Measurements from ENCODE around the gene PCDHGA12.
"Not testable (repeated sequence)": the region's sequence is repeated elsewhere in the genome, so short reads cannot be mapped to it uniquely, and the experiment has no call there.

Gene PCDHGA12

DNA sequence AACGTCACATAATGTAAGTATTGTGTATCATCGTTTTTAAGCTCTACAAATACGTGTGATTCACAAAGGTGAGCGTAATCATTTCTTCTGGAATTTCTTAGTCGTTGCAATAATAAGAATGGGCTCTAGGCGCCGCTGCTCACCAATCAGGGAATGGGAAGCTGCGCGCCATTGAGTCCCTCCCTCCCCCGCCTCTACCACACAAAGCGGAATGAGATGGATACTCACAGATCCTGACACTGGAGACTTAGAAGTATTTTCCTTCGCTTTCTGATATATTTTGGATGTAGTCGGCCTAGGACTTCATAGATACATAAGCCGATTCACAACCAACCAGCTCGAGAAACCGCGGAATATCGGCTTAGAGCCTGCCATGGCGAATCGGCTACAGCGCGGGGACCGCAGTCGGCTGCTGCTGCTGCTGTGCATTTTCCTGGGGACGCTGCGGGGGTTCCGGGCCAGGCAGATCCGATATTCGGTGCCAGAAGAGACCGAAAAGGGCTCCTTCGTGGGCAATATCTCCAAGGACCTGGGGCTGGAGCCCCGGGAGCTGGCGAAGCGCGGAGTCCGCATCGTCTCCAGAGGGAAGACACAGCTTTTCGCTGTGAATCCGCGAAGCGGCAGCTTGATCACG lies 9.3 kb upstream of the PCDHGA12 start, which contains the start of gene PCDHGA11:
Gene PCDHGA11, plus strand, starts transcription at position 197 of the 634 bp plus-strand sequence. Its CDS starts 177 bp downstream, at position 374.
- Histone ChIP-seq H3K36me3 (ENCODE audit: control insufficient read depth in 5 of 5, insufficient read depth in 5 of 5, low read length in 5 of 5) (no peaks in the 10 kb centered on the region), H3K27ac (ENCODE audit: low read depth, low read length) (no peak within 1 kb of the TSS), H3K9me3 (ENCODE audit: control insufficient read depth in 5 of 5, low read length in 5 of 5) (peaks cover 42 to 77% (median 71%) of the 10 kb centered on the region in 5 donors), H3K4me1 (ENCODE audit: control insufficient read depth in 5 of 5, insufficient read depth in 5 of 5, low read length in 5 of 5) (peaks cover 0 to 34% (median 14%) of the 10 kb centered on the region in 5 donors), H3K9ac (ENCODE audit: low read length in 5 of 5) (peak within 1 kb of the TSS in 2 of 5 donors; percentile 1 to 5), H3K4me3 (ENCODE audit: low read depth in 1 of 5, low read length in 5 of 5) (peak within 1 kb of the TSS; percentile 45 to 68 (median 66)), H3K27me3 (ENCODE audit: control insufficient read depth in 5 of 5, insufficient read depth in 4 of 5, low read length in 5 of 5) (peaks cover 0 to 10% (median 6%) of the 10 kb centered on the region in 5 donors)

DNA sequence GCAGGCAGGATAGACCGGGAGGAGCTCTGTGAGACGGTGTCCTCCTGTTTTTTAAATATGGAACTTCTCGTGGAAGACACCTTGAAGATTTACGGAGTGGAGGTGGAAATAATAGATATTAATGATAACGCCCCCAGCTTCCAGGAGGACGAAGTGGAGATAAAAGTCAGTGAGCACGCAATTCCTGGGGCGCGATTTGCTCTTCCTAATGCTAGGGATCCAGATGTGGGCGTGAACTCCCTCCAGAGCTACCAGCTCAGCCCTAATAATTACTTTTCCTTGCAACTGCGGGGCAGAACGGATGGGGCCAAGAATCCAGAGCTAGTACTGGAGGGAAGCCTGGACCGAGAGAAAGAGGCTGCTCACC lies 8.8 kb upstream of the PCDHGA12 start:
- H3K4me1 ChIP-seq (ENCODE audit: control insufficient read depth in 5 of 5, insufficient read depth in 5 of 5, low read length in 5 of 5): peaks cover 0 to 34% (median 14%) of the 10 kb centered on the region in 5 donors
- peaks cover 43 to 78% (median 76%) of the 10 kb centered on the region in 5 donors for H3K9me3 ChIP-seq (ENCODE audit: control insufficient read depth in 5 of 5, low read length in 5 of 5)
- H3K4me3 ChIP-seq (ENCODE audit: low read depth in 1 of 5, low read length in 5 of 5): peak overlapping the region; percentile 38 to 66 (median 58)
- H3K27me3 ChIP-seq (ENCODE audit: control insufficient read depth in 5 of 5, insufficient read depth in 4 of 5, low read length in 5 of 5): peaks cover 0 to 10% (median 6%) of the 10 kb centered on the region in 5 donors
- H3K9ac ChIP-seq (ENCODE audit: low read length in 5 of 5): peak overlapping the region in 1 of 5 donors; percentile 5
- no peak overlapping the region for H3K27ac ChIP-seq (ENCODE audit: low read depth, low read length)
- H3K36me3 ChIP-seq (ENCODE audit: control insufficient read depth in 5 of 5, insufficient read depth in 5 of 5, low read length in 5 of 5): no peaks in the 10 kb centered on the region

DNA sequence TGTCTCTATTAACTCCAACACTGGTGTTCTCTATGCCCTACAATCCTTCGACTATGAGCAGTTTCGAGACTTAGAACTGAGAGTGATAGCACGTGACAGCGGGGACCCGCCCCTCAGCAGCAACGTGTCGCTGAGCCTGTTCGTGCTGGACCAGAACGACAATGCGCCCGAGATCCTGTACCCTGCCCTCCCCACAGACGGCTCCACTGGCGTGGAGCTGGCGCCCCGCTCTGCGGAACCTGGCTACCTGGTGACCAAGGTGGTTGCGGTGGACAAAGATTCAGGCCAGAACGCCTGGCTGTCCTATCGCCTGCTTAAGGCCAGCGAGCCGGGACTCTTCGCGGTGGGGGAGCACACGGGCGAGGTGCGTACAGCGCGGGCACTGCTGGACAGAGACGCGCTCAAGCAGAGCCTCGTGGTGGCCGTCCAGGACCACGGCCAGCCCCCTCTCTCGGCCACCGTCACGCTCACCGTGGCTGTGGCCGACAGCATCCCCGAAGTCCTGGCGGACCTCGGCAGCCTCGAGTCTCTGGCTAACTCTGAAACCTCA lies 7.5 kb upstream of the PCDHGA12 start:
- H3K4me3 ChIP-seq (ENCODE audit: low read depth in 1 of 5, low read length in 5 of 5): peak overlapping the region in 4 of 5 donors; percentile 11 to 58 (median 33)

DNA sequence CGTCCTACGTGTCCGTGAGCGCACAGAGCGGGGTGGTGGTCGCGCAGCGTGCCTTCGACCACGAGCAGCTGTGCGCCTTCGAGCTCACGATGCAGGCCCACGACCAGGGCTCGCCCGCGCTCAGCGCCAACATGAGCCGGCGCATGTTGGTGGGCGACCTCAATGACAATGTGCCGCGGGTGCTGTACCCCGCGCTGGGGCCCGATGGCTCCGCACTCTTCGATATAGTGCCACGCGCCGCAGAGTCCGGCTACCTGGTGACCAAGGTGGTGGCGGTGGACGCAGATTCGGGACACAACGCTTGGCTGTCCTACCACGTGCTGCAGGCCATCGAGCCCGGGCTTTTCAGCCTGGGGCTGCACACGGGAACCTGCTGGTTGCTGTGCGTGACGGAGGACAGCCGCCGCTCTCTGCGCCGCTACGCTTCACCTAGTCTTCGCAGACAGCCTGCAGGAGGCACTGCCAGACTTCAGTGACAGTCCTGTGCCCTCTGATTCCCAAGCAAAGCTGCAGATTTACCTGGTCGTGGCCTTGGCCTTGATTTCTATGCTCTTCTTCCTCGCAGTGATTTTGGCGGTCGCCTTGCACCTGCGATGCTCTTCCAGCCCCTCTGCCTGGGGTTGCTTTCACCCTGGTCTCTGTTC lies 2.4 kb upstream of the PCDHGA12 start:
- H3K9ac ChIP-seq (ENCODE audit: low read length in 5 of 5): no peak overlapping the region
- H3K36me3 ChIP-seq (ENCODE audit: control insufficient read depth in 5 of 5, insufficient read depth in 5 of 5, low read length in 5 of 5): peaks cover 0 to 4% (median 0%) of the 10 kb centered on the region in 5 donors
- H3K27ac ChIP-seq (ENCODE audit: low read depth, low read length): no peak overlapping the region
- peaks cover 0 to 16% (median 13%) of the 10 kb centered on the region in 5 donors for H3K4me1 ChIP-seq (ENCODE audit: control insufficient read depth in 5 of 5, insufficient read depth in 5 of 5, low read length in 5 of 5)
- H3K4me3 ChIP-seq (ENCODE audit: low read depth in 1 of 5, low read length in 5 of 5): peak overlapping the region; percentile 11 to 56 (median 50)
- H3K27me3 ChIP-seq (ENCODE audit: control insufficient read depth in 5 of 5, insufficient read depth in 4 of 5, low read length in 5 of 5): peaks cover 0 to 12% (median 4%) of the 10 kb centered on the region in 5 donors
- peaks cover 35 to 78% (median 76%) of the 10 kb centered on the region in 5 donors for H3K9me3 ChIP-seq (ENCODE audit: control insufficient read depth in 5 of 5, low read length in 5 of 5)

More for the DNA sequence above, 7.5 kb upstream of the PCDHGA12 start:
- peaks cover 0 to 3% (median 0%) of the 10 kb centered on the region in 5 donors for H3K36me3 ChIP-seq (ENCODE audit: control insufficient read depth in 5 of 5, insufficient read depth in 5 of 5, low read length in 5 of 5)
- H3K9me3 ChIP-seq (ENCODE audit: control insufficient read depth in 5 of 5, low read length in 5 of 5): peaks cover 55 to 89% (median 85%) of the 10 kb centered on the region in 5 donors
- peaks cover 0 to 30% (median 13%) of the 10 kb centered on the region in 5 donors for H3K4me1 ChIP-seq (ENCODE audit: control insufficient read depth in 5 of 5, insufficient read depth in 5 of 5, low read length in 5 of 5)
- peaks cover 0 to 10% (median 6%) of the 10 kb centered on the region in 5 donors for H3K27me3 ChIP-seq (ENCODE audit: control insufficient read depth in 5 of 5, insufficient read depth in 4 of 5, low read length in 5 of 5)
- H3K9ac ChIP-seq (ENCODE audit: low read length in 5 of 5): no peak overlapping the region
- H3K27ac ChIP-seq (ENCODE audit: low read depth, low read length): no peak overlapping the region

DNA sequence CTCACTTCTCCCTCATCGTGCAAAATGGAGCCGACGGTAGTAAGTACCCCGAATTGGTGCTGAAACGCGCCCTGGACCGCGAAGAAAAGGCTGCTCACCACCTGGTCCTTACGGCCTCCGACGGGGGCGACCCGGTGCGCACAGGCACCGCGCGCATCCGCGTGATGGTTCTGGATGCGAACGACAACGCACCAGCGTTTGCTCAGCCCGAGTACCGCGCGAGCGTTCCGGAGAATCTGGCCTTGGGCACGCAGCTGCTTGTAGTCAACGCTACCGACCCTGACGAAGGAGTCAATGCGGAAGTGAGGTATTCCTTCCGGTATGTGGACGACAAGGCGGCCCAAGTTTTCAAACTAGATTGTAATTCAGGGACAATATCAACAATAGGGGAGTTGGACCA lies 979 bp downstream of the PCDHGA12 start:
- Histone ChIP-seq H3K4me1 (ENCODE audit: control insufficient read depth in 5 of 5, insufficient read depth in 5 of 5, low read length in 5 of 5) (peaks cover 0 to 16% (median 11%) of the 10 kb centered on the region in 5 donors), H3K9me3 (ENCODE audit: control insufficient read depth in 5 of 5, low read length in 5 of 5) (peaks cover 26 to 65% (median 61%) of the 10 kb centered on the region in 5 donors), H3K36me3 (ENCODE audit: control insufficient read depth in 5 of 5, insufficient read depth in 5 of 5, low read length in 5 of 5) (peaks cover 0 to 4% (median 0%) of the 10 kb centered on the region in 5 donors), H3K27me3 (ENCODE audit: control insufficient read depth in 5 of 5, insufficient read depth in 4 of 5, low read length in 5 of 5) (peaks cover 0 to 9% (median 0%) of the 10 kb centered on the region in 5 donors), H3K4me3 (ENCODE audit: low read depth in 1 of 5, low read length in 5 of 5) (peak overlapping the region; percentile 52 to 76 (median 58)), H3K27ac (ENCODE audit: low read depth, low read length) (no peak overlapping the region), H3K9ac (ENCODE audit: low read length in 5 of 5) (no peak overlapping the region)

DNA sequence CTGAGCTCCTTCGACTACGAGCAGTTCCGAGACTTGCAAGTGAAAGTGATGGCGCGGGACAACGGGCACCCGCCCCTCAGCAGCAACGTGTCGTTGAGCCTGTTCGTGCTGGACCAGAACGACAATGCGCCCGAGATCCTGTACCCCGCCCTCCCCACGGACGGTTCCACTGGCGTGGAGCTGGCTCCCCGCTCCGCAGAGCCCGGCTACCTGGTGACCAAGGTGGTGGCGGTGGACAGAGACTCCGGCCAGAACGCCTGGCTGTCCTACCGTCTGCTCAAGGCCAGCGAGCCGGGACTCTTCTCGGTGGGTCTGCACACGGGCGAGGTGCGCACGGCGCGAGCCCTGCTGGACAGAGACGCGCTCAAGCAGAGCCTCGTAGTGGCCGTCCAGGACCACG lies 2.0 kb downstream of the PCDHGA12 start:
- H3K4me3 ChIP-seq (ENCODE audit: low read depth in 1 of 5, low read length in 5 of 5): peak overlapping the region; percentile 8 to 76 (median 58)
- H3K9me3 ChIP-seq (ENCODE audit: control insufficient read depth in 5 of 5, low read length in 5 of 5): peaks cover 16 to 60% (median 54%) of the 10 kb centered on the region in 5 donors
- peaks cover 0 to 16% (median 11%) of the 10 kb centered on the region in 5 donors for H3K4me1 ChIP-seq (ENCODE audit: control insufficient read depth in 5 of 5, insufficient read depth in 5 of 5, low read length in 5 of 5)
- not testable (repeated sequence) for H3K27me3 ChIP-seq (ENCODE audit: control insufficient read depth in 5 of 5, insufficient read depth in 4 of 5, low read length in 5 of 5); H3K36me3 ChIP-seq (ENCODE audit: control insufficient read depth in 5 of 5, insufficient read depth in 5 of 5, low read length in 5 of 5); H3K9ac ChIP-seq (ENCODE audit: low read length in 5 of 5); H3K27ac ChIP-seq (ENCODE audit: low read depth, low read length)

DNA sequence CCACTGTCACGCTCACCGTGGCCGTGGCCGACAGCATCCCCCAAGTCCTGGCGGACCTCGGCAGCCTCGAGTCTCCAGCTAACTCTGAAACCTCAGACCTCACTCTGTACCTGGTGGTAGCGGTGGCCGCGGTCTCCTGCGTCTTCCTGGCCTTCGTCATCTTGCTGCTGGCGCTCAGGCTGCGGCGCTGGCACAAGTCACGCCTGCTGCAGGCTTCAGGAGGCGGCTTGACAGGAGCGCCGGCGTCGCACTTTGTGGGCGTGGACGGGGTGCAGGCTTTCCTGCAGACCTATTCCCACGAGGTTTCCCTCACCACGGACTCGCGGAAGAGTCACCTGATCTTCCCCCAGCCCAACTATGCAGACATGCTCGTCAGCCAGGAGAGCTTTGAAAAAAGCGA lies 2.4 kb downstream of the PCDHGA12 start:
- not testable (repeated sequence) for H3K36me3 ChIP-seq (ENCODE audit: control insufficient read depth in 5 of 5, insufficient read depth in 5 of 5, low read length in 5 of 5); H3K9ac ChIP-seq (ENCODE audit: low read length in 5 of 5); H3K27me3 ChIP-seq (ENCODE audit: control insufficient read depth in 5 of 5, insufficient read depth in 4 of 5, low read length in 5 of 5); H3K27ac ChIP-seq (ENCODE audit: low read depth, low read length)
- Histone ChIP-seq H3K4me1 (ENCODE audit: control insufficient read depth in 5 of 5, insufficient read depth in 5 of 5, low read length in 5 of 5) (peaks cover 0 to 16% (median 11%) of the 10 kb centered on the region in 5 donors), H3K4me3 (ENCODE audit: low read depth in 1 of 5, low read length in 5 of 5) (peak overlapping the region in 1 of 5 donors; percentile 33), H3K9me3 (ENCODE audit: control insufficient read depth in 5 of 5, low read length in 5 of 5) (peaks cover 13 to 58% (median 53%) of the 10 kb centered on the region in 5 donors)

DNA sequence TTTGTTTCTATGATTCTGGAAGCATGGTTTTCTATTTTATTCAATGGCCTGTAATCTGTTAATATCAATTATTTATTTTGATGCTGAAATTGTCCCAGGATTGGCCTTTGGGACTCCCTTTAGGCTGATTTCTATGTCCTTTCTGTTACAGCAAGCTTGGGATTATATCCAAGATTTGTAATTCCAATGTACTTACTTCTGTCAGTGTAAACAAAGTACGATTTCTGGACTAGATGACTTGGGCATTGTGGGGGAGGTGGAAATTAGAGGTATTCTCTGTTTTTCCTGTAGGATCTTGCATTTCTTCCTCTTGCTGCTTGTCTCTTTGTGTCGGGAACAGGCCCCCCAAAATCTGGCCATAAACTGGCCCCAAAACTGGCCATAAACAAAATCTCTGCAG lies 3.7 kb downstream of the PCDHGA12 start:
- Histone ChIP-seq H3K4me3 (ENCODE audit: low read depth in 1 of 5, low read length in 5 of 5) (no peak overlapping the region), H3K9ac (ENCODE audit: low read length in 5 of 5) (no peak overlapping the region), H3K27ac (ENCODE audit: low read depth, low read length) (no peak overlapping the region), H3K4me1 (ENCODE audit: control insufficient read depth in 5 of 5, insufficient read depth in 5 of 5, low read length in 5 of 5) (peaks cover 0 to 16% (median 11%) of the 10 kb centered on the region in 5 donors), H3K27me3 (ENCODE audit: control insufficient read depth in 5 of 5, insufficient read depth in 4 of 5, low read length in 5 of 5) (peaks cover 0 to 9% (median 0%) of the 10 kb centered on the region in 5 donors), H3K36me3 (ENCODE audit: control insufficient read depth in 5 of 5, insufficient read depth in 5 of 5, low read length in 5 of 5) (no peaks in the 10 kb centered on the region), H3K9me3 (ENCODE audit: control insufficient read depth in 5 of 5, low read length in 5 of 5) (peaks cover 6 to 48% (median 45%) of the 10 kb centered on the region in 5 donors)

DNA sequence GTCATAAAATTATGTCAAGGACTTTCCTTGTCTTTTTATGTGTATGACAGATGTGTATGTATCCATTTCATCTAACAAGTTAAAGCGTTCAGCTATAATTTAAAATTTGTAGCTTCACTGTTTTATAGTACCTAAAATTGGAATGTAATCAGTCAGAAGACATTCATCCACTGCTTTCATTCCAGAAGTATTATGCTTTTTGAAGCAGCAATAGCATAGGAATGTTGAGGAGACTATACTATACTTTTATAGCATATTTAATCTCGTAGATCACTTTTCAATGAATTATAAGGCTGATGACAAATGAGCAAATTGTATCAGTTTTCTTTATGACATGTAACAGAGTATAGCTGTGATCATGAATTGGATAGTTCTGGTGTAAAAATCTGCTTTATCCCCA lies 6.9 kb downstream of the PCDHGA12 start:
- H3K9ac ChIP-seq (ENCODE audit: low read length in 5 of 5): no peak overlapping the region
- H3K27me3 ChIP-seq (ENCODE audit: control insufficient read depth in 5 of 5, insufficient read depth in 4 of 5, low read length in 5 of 5): no peaks in the 10 kb centered on the region
- H3K9me3 ChIP-seq (ENCODE audit: control insufficient read depth in 5 of 5, low read length in 5 of 5): peaks cover 5 to 51% (median 42%) of the 10 kb centered on the region in 5 donors
- no peak overlapping the region for H3K4me3 ChIP-seq (ENCODE audit: low read depth in 1 of 5, low read length in 5 of 5)
- no peaks in the 10 kb centered on the region for H3K4me1 ChIP-seq (ENCODE audit: control insufficient read depth in 5 of 5, insufficient read depth in 5 of 5, low read length in 5 of 5)
- H3K27ac ChIP-seq (ENCODE audit: low read depth, low read length): no peak overlapping the region
- peaks cover 0 to 3% (median 0%) of the 10 kb centered on the region in 5 donors for H3K36me3 ChIP-seq (ENCODE audit: control insufficient read depth in 5 of 5, insufficient read depth in 5 of 5, low read length in 5 of 5)

Data from subcutaneous abdominal adipose tissue (tissue), 5 donors.